ENCODE results near the gene SNRPF.

DNA sequence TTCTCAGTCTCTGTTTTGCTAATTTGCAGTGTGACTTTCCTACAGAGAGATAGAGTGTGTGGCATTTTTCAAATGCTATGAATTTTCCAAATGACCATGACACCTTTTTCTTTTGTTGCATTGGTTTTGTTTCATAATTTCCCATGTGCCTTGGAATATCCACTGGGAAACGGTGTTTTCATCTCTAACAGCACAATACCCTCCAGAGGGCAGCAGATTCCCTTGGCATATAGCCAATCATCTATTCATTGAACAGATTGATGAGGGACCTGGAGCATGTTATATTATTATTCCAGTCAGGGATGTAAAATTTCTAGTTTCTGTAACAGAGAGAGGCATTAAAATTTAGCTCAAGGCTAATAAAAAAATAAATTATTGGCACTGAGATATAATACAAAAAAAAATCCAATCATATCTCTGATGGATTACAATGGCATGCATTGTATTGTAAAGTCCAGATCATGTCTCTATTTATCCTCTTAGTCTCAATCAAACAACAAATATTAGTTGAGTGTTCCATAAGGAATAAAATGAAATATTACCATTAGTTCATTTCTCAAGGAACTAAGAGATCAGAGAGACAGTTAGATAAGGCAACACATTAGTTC is 38.6 kb upstream of the SNRPF start:
- TF ChIP-seq EZH2 (optimal IDR thresholded peaks at IDR 0.05; ENCODE audit: low read depth, low read length) (no peak), EZH2phosphoT487 (IDR thresholded peaks at IDR 0.05; ENCODE audit: low read length) (no peak)
- TF ChIP-seq, protein P1, sequence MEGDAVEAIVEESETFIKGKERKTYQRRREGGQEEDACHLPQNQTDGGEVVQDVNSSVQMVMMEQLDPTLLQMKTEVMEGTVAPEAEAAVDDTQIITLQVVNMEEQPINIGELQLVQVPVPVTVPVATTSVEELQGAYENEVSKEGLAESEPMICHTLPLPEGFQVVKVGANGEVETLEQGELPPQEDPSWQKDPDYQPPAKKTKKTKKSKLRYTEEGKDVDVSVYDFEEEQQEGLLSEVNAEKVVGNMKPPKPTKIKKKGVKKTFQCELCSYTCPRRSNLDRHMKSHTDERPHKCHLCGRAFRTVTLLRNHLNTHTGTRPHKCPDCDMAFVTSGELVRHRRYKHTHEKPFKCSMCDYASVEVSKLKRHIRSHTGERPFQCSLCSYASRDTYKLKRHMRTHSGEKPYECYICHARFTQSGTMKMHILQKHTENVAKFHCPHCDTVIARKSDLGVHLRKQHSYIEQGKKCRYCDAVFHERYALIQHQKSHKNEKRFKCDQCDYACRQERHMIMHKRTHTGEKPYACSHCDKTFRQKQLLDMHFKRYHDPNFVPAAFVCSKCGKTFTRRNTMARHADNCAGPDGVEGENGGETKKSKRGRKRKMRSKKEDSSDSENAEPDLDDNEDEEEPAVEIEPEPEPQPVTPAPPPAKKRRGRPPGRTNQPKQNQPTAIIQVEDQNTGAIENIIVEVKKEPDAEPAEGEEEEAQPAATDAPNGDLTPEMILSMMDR (IDR thresholded peaks at IDR 0.05; ENCODE audit: low read length): peak; percentile 20
